ENCODE results near the gene IPO11. TPM values are rescaled to one million over a fixed set of nuclear protein-coding genes. Genes with fewer than 3 reads are reported as not detected.

IPO11 gene
- total and polyA plus RNA-seq, 12 donors, result 7.8 to 39.3 (median 32.5) TPM

GRCh38 chr5:62578540-62578939 lies 166.0 kb downstream of the IPO11 start, which contains the start of gene LRRC70:
Gene LRRC70 (plus strand): TSS chr5:62578819. CDS start chr5:62579439, 620 bp downstream.
- Histone ChIP-seq H3K4me3 (peak within 1 kb of the TSS in 7 of 10 donors; percentile 13 to 46 (median 37)), H3K27ac (peak within 1 kb of the TSS in 6 of 10 donors; percentile 28 to 69 (median 40)), H3K9me3 (no peaks in the 10 kb centered on the region), H3K27me3 (no peaks in the 10 kb centered on the region), H3K36me3 (peaks cover 0 to 9% (median 0%) of the 10 kb centered on the region in 9 donors), H3K4me1 (peaks cover 0 to 28% (median 6%) of the 10 kb centered on the region in 9 donors)
- TF ChIP-seq CTCF (IDR thresholded peaks at IDR 0.05), result no peak
- 40 to 44% methylated on average over 4 of the region's 4 CpGs for WGBS, 2 donors
- DNase-seq (peak in 1 of 2 donors; percentile 33), ATAC-seq (peak in 7 of 8 donors; percentile 68 to 96 (median 89))
- intact Hi-C loops (cut with DNase I), result no loop called here

GRCh38 chr5:62579761-62580160 lies 167.2 kb downstream of the IPO11 start:
- Histone ChIP-seq H3K36me3 (peaks cover 0 to 9% (median 0%) of the 10 kb centered on the region in 9 donors), H3K27ac (peak overlapping the region in 6 of 10 donors; percentile 24 to 69 (median 39)), H3K27me3 (no peaks in the 10 kb centered on the region), H3K4me3 (peak overlapping the region in 6 of 10 donors; percentile 33 to 46 (median 38)), H3K4me1 (peaks cover 0 to 29% (median 6%) of the 10 kb centered on the region in 9 donors), H3K9me3 (no peaks in the 10 kb centered on the region)
- WGBS, 2 donors, result 68 to 75% methylated on average over 5 of the region's 5 CpGs
- DNase-seq, result no peak
- intact Hi-C loops (cut with DNase I), result no loop called here
- ATAC-seq, result no peak
- no peak for TF ChIP-seq CTCF (IDR thresholded peaks at IDR 0.05)

- H3K4me3 ChIP-seq, result peak overlapping the region in 1 of 10 donors; percentile 6
- intact Hi-C loops (cut with DNase I), result no loop called here
Observed at GRCh38 chr5:62581836-62582597, 169.5 kb downstream of the IPO11 start.

GRCh38 chr5:62584391-62584790 lies 171.8 kb downstream of the IPO11 start:
- Histone ChIP-seq H3K27ac (no peak overlapping the region), H3K36me3 (peaks cover 0 to 15% (median 0%) of the 10 kb centered on the region in 9 donors), H3K27me3 (no peaks in the 10 kb centered on the region), H3K4me1 (peaks cover 0 to 22% (median 0%) of the 10 kb centered on the region in 9 donors), H3K9me3 (no peaks in the 10 kb centered on the region), H3K4me3 (no peak overlapping the region)
- intact Hi-C loops (cut with DNase I), result no loop called here
- DNase-seq (no peak), ATAC-seq (no peak)
- no peak for TF ChIP-seq CTCF (IDR thresholded peaks at IDR 0.05)
- WGBS, 2 donors, result 98 to 99% methylated on average over 3 of the region's 3 CpGs

More at GRCh38 chr5:62581836-62582597, 169.5 kb downstream of the IPO11 start:
- peaks cover 0 to 36% (median 6%) of the 10 kb centered on the region in 9 donors for H3K4me1 ChIP-seq
- H3K36me3 ChIP-seq, result peaks cover 0 to 9% (median 0%) of the 10 kb centered on the region in 9 donors
- DNase-seq (no peak), ATAC-seq (no peak)
- no peaks in the 10 kb centered on the region for H3K27me3 ChIP-seq
- 66 to 67% methylated on average over 8 of the region's 8 CpGs for WGBS, 2 donors
- H3K9me3 ChIP-seq, result no peaks in the 10 kb centered on the region
- H3K27ac ChIP-seq, result no peak overlapping the region
- no peak for TF ChIP-seq CTCF (IDR thresholded peaks at IDR 0.05)

Measured in heart right ventricle (tissue), 16 donors.